ENCODE results near the gene CTF1.

The CTF1 gene

GRCh38 chr16:30947541-30947858, 51.1 kb downstream of the CTF1 start:
- DNase-seq: no peak
- intact Hi-C loops (cut with DNase I): no loop called here

- DNase-seq: peak; percentile 85 to 99 (median 94)
- intact Hi-C loops (cut with DNase I): no loop called here
These were observed 51.6 kb downstream of the CTF1 start for GRCh38 chr16:30947859-30948666.

GRCh38 chr16:30948667-30949649, 52.5 kb downstream of the CTF1 start, which contains the start of gene ORAI3:
Gene ORAI3, plus strand, starts transcription at chr16:30949068. Its CDS starts 222 bp downstream, at chr16:30949290.
- DNase-seq: peak; percentile 37 to 90 (median 77)
- intact Hi-C loops (cut with DNase I): no loop called here

DNA sequence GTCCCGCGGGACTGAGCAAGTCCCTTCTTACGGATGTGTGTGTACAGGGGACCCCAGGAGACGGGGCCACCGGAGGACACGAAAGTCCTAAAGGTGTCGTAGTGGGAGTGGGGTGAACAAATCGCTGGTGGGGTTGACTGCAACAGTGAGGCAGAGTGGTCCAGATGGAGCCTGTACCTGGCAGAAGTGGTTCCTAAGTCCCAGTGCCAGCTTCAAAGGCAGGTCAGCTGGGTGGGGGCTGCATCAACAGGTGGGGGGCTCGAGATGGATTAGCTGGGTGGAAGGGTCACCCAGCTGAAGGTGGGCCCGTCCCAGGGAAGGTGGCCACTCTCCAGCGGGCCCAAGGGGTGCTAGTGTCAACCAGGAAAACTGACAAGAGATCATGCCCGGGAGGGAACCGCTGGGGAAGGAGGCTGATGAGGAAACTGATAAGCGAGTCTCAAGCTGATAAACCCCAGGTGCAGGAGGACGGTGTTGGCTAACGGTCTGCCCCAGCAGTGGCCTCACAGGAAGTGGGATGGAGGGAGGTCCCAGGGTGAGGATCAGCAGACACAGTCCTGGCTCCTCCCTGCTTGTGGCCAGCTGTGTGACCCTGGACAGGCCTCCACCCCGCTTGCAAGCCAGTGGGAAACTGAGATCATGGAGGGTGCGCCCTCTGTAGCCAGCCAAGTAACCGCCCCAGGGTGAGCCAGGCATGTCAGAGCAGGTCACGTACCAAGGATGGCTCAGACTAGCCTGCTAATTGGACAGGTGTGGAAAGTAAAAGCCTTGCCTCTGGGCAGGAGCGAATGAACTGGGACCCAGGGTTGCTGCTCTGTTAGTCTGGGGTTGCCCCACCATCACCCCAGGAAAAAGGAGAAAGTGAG, 53.5 kb downstream of the CTF1 start:
- DNase-seq: peak in 20 of 42 donors; percentile 16 to 63 (median 39)
- intact Hi-C loops (cut with DNase I): no loop called here

DNA sequence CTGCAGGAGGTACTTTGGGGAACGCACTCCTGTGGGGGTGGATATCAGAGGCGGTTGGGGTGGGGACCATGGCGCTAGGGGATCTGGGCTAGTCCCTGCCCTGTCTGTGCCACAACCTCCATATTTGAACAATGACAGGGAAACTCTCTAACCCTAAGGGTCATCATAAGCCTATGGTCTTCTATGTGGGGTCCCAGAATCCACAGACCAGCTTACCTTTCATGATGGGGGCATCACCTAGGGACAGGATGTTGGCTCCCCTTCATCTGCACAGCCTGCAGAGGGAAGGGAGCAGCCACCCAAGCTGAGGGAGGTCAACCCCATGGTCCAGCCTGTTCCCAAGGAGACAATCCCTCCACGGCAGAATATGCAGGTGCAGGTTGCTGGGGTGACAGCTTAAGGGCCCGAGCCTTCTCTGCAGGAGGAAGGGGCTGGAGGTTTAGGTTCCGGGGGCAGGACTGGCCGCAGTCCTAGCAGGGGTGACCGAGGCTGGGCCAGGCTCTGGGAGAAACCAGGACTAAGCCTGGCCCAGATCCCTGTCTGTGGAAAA, 54.2 kb downstream of the CTF1 start:
- intact Hi-C loops (cut with DNase I): no loop called here

GRCh38 chr16:30951193-30951592, 54.8 kb downstream of the CTF1 start:
- intact Hi-C loops (cut with DNase I): no loop called here
- no peak for DNase-seq

More for the DNA sequence above, 54.2 kb downstream of the CTF1 start:
- DNase-seq: no peak

- DNase-seq: no peak
- intact Hi-C loops (cut with DNase I): no loop called here
These were observed 55.3 kb downstream of the CTF1 start for GRCh38 chr16:30951750-30952149.

GRCh38 chr16:30953111-30953510, 56.7 kb downstream of the CTF1 start:
- DNase-seq: no peak
- intact Hi-C loops (cut with DNase I): no loop called here
